MM.1S (cell line): ENCODE measurements around the gene MGAT1.

Experiments
- EZH2 ChIP-seq: fragments of 300-600 bp; sonication (generic); optimal IDR thresholded peaks from 2 replicates; pipeline ENCODE3; 2017; ENCODE audit warnings: low read depth, mild to moderate bottlenecking, antibody characterized with exemption, low read length, mixed read lengths
- TF ChIP-seq, protein P1 (sequence below): fragments of 300-600 bp; sonication (generic); IDR thresholded peaks from 2 replicates; pipeline ENCODE4 v1.5.1; 2016; ENCODE audit warnings: antibody characterized with exemption, low read length, mixed read lengths

DNA sequence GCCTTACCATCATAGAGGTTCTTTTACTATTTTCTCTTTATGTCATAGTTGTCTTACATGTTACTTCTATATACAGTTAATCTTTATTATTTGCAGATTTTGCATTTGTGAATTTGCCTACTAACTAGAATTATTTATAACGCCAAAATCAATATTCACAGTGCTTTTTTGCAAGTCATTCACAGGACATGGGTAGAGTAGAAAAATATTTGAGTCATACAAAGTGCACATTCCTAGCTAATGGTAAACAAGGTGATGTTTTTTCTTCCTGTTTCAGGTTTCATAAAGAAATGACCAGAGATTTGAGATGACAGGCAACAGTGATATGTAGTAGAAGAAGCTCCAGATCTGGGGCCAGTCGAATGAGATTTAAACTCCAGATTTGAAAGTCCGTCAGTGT lies 32.8 kb downstream of the MGAT1 start:
- TF ChIP-seq, protein P1, sequence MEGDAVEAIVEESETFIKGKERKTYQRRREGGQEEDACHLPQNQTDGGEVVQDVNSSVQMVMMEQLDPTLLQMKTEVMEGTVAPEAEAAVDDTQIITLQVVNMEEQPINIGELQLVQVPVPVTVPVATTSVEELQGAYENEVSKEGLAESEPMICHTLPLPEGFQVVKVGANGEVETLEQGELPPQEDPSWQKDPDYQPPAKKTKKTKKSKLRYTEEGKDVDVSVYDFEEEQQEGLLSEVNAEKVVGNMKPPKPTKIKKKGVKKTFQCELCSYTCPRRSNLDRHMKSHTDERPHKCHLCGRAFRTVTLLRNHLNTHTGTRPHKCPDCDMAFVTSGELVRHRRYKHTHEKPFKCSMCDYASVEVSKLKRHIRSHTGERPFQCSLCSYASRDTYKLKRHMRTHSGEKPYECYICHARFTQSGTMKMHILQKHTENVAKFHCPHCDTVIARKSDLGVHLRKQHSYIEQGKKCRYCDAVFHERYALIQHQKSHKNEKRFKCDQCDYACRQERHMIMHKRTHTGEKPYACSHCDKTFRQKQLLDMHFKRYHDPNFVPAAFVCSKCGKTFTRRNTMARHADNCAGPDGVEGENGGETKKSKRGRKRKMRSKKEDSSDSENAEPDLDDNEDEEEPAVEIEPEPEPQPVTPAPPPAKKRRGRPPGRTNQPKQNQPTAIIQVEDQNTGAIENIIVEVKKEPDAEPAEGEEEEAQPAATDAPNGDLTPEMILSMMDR, result no peak
- no peak for TF ChIP-seq EZH2
